Spleen (tissue), 7 donors: ENCODE results near the gene ADGRG4.
A peak's percentile ranks its signal among the peaks of the same experiment; 100 is the strongest.

ENCODE experiments used
- POLR2A ChIP-seq, 3 donors: fragments of 450-650 bp; IDR thresholded peaks; one replicate each; pipeline ENCODE4 v1.5.1; 2017; ENCODE audit warnings: antibody characterized with exemption in 3 of 3, mild to moderate bottlenecking in 1 of 3
- POLR2AphosphoS5 ChIP-seq, 3 donors: sonication (generic); formaldehyde crosslinking; IDR thresholded peaks; one replicate each; pipeline ENCODE4 v1.5.1; 2017; ENCODE audit warnings: antibody characterized with exemption in 3 of 3
- TF ChIP-seq, protein P1 (sequence below), 11 experiments: fragments of 200-600 bp in 7 of 11; fragments of 450-650 bp in 4 of 11; sonication (generic) in 4 of 11; IDR thresholded peaks in 8 of 11; conservative IDR thresholded peaks in 3 of 11; 1 replicate in 7 of 11; 2 replicates in 4 of 11; pipeline versions ENCODE4 v1.4.0 to v1.8.0; 2016 to 2021; ENCODE audit warnings: antibody characterized with exemption in 11 of 11, inconsistent platforms in 4 of 11, mild to moderate bottlenecking in 1 of 11
- donor health status: DM: no; HTN: no; CAD: no; lungs with moderate emphysema.
- donor health status: DM: no; HTN: no; CAD: no.
- donor health status: DM: no; HTN: no; CAD: no.

DNA sequence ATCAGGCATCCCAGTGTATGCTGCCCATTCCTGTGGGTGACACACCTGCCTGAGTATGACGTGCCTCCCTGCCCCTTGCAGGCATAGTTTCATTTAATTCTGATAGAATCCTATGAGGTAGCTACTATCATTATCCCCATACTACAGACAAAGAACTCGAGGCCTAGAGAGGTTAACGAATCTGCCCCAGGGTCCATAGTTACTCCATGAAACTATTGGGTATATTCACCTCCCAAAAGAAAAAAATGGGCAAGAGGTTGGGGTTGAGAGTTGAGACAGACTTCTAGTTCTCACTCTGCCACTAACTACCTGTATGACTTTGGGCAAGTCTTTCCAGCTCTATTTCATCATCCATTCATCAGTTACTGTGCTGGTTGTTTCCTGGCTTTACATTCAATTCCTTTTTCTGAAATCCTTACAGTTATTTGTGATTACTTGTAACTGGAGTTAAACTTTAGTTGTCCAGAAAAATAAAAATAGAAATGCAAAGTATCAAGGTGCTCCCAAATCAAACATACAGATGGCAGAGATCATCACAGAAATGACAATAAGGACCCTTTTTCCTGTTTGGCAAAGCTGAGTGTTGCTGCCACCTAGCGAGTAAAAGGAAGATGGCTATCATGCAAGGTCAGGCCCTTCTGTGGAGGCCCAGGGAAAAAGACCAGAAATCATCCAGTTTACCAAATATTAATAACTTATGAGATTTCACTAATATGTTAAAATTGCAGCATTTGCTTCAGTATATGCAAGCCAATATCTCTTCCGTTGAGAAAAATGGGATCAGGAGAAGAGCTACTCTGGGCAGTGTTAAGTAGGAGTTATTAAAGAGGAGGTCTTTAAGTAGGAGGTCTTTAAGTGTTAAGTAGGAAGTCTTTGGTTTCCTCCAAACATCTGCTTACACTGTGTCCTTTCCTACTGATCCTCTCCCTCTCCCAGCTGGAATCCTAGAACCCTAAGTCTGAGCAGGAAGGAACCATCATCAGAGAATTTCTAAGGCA, 32.4 kb upstream of the ADGRG4 start:
- TF ChIP-seq POLR2A (IDR thresholded peaks at IDR 0.05) = no peak
- TF ChIP-seq, protein P1, sequence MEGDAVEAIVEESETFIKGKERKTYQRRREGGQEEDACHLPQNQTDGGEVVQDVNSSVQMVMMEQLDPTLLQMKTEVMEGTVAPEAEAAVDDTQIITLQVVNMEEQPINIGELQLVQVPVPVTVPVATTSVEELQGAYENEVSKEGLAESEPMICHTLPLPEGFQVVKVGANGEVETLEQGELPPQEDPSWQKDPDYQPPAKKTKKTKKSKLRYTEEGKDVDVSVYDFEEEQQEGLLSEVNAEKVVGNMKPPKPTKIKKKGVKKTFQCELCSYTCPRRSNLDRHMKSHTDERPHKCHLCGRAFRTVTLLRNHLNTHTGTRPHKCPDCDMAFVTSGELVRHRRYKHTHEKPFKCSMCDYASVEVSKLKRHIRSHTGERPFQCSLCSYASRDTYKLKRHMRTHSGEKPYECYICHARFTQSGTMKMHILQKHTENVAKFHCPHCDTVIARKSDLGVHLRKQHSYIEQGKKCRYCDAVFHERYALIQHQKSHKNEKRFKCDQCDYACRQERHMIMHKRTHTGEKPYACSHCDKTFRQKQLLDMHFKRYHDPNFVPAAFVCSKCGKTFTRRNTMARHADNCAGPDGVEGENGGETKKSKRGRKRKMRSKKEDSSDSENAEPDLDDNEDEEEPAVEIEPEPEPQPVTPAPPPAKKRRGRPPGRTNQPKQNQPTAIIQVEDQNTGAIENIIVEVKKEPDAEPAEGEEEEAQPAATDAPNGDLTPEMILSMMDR (IDR thresholded peaks at IDR 0.05 in 8 of 11, conservative IDR thresholded peaks at IDR 0.05 in 3 of 11) = peak; percentile 41 to 84 (median 76)
- TF ChIP-seq POLR2AphosphoS5 (IDR thresholded peaks at IDR 0.05) = no peak
